Measurements from ENCODE around the gene LETM1. TPM values are rescaled to one million over a fixed set of nuclear protein-coding genes. Genes with fewer than 3 reads are reported as not detected.

LETM1 gene
- total RNA-seq, 2 experiments from 2014 or later: 58.3 to 66.8 TPM

DNA sequence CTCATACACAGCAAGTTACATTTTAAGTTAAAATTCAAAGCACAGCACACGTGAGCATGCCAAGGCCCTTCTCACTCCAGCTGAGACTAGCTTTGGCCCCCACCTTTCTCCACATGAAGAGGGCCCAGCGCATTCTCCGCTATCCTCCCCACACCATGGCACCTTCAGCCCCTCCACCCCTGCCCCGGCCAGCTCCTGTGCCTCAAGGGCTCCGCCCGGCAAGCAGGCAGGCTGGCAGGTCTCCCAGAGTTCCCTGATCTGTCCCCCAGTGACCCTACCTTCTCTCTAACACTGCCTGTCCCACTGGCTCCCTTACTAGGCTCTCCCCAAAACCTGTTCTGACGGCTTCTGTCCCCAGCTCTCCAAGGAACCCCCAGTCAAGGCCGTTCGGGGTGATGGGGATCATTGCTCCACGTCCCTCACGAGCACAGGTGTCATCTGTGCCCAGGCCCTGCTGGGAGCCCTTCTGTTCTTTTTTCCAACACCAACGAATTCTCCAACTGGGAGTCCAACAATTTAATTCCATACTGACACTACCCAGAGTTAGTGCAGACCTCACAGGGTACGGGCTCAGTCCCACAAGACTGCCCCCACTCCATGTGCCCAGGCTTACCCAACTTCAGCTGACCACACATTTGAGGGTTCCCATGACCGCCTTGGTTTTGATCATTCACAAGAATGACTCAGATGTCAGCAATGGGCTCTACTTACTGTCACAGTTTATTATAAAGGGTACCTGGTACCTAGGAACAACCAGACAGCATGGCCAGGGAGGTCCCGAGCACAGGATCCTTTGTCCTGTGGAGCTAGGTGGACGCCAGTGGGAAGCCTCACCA, 4.2 kb downstream of the LETM1 start:
- Histone ChIP-seq H3K79me2 (ENCODE audit: insufficient read depth, low read depth, low read length) (peaks cover 38% of the 10 kb centered on the region; the same call in 1 of the 2 replicates), H3K9me2 (ENCODE audit: insufficient read depth, low read length) (no peaks in the 10 kb centered on the region), H3K36me3 (ENCODE audit: insufficient read depth, low read length) (peaks cover 32% of the 10 kb centered on the region), H3K27ac (ENCODE audit: low read depth, low read length, poor library complexity, severe bottlenecking) (no peak overlapping the region), H3K4me2 (ENCODE audit: low read length) (no peak overlapping the region), H3K4me3 (ENCODE audit: low read depth, low read length, poor library complexity, severe bottlenecking) (no peak overlapping the region), H2AFZ (ENCODE audit: low read length) (no peak overlapping the region), H3K4me1 (ENCODE audit: insufficient read depth, low read length, poor library complexity, severe bottlenecking) (peaks cover 8% of the 10 kb centered on the region), H3K9me3 (ENCODE audit: low read length) (no peaks in the 10 kb centered on the region), H4K20me1 (ENCODE audit: insufficient read depth, low read length) (no peaks in the 10 kb centered on the region)
- CTCF ChIA-PET (ENCODE audit: unreplicated experiment): no interaction called here
- intact Hi-C loops (cut with micrococcal nuclease; ENCODE audit: unreplicated experiment): no loop called here
- no peak for DNase-seq (ENCODE audit: low spot score)
- no TSS peak for BruUV-seq (replicated peaks)
- TF ChIP-seq EZH2phosphoT487 (IDR thresholded peaks at IDR 0.05; ENCODE audit: borderline replicate concordance, low read depth, low read length): no peak
- TF ChIP-seq, protein P1, sequence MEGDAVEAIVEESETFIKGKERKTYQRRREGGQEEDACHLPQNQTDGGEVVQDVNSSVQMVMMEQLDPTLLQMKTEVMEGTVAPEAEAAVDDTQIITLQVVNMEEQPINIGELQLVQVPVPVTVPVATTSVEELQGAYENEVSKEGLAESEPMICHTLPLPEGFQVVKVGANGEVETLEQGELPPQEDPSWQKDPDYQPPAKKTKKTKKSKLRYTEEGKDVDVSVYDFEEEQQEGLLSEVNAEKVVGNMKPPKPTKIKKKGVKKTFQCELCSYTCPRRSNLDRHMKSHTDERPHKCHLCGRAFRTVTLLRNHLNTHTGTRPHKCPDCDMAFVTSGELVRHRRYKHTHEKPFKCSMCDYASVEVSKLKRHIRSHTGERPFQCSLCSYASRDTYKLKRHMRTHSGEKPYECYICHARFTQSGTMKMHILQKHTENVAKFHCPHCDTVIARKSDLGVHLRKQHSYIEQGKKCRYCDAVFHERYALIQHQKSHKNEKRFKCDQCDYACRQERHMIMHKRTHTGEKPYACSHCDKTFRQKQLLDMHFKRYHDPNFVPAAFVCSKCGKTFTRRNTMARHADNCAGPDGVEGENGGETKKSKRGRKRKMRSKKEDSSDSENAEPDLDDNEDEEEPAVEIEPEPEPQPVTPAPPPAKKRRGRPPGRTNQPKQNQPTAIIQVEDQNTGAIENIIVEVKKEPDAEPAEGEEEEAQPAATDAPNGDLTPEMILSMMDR (conservative IDR thresholded peaks at IDR 0.05; ENCODE audit: low read length): no peak
- POLR2A ChIA-PET: interaction anchor here (0.7 kb wide), 1 partner anchor 56 kb away, joined by 3 read pairs; no protein-coding TSS in a partner anchor

- BruUV-seq (replicated peaks): no TSS peak
- peaks cover 39% of the 10 kb centered on the region for H3K36me3 ChIP-seq (ENCODE audit: insufficient read depth, low read length)
- no peaks in the 10 kb centered on the region for H3K9me2 ChIP-seq (ENCODE audit: insufficient read depth, low read length)
- H3K4me2 ChIP-seq (ENCODE audit: low read length): no peak overlapping the region
- intact Hi-C loops (cut with micrococcal nuclease; ENCODE audit: unreplicated experiment): no loop called here
- no peaks in the 10 kb centered on the region for H4K20me1 ChIP-seq (ENCODE audit: insufficient read depth, low read length)
- DNase-seq (ENCODE audit: low spot score): no peak
- peaks cover 38% of the 10 kb centered on the region; the same call in 1 of the 2 replicates for H3K79me2 ChIP-seq (ENCODE audit: insufficient read depth, low read depth, low read length)
- no peak overlapping the region for H2AFZ ChIP-seq (ENCODE audit: low read length)
- ChIA-PET CTCF (ENCODE audit: unreplicated experiment) (no interaction called here), POLR2A (no interaction called here)
- no peak for TF ChIP-seq EZH2phosphoT487 (IDR thresholded peaks at IDR 0.05; ENCODE audit: borderline replicate concordance, low read depth, low read length)
- TF ChIP-seq, protein P1 (conservative IDR thresholded peaks at IDR 0.05; ENCODE audit: low read length): no peak
- no peak overlapping the region for H3K27ac ChIP-seq (ENCODE audit: low read depth, low read length, poor library complexity, severe bottlenecking)
- H3K4me3 ChIP-seq (ENCODE audit: low read depth, low read length, poor library complexity, severe bottlenecking): no peak overlapping the region
- no peaks in the 10 kb centered on the region for H3K9me3 ChIP-seq (ENCODE audit: low read length)
- H3K4me1 ChIP-seq (ENCODE audit: insufficient read depth, low read length, poor library complexity, severe bottlenecking): peaks cover 7% of the 10 kb centered on the region
These were observed 4.8 kb downstream of the LETM1 start for GRCh38 chr4:1851160-1851559.

DNA sequence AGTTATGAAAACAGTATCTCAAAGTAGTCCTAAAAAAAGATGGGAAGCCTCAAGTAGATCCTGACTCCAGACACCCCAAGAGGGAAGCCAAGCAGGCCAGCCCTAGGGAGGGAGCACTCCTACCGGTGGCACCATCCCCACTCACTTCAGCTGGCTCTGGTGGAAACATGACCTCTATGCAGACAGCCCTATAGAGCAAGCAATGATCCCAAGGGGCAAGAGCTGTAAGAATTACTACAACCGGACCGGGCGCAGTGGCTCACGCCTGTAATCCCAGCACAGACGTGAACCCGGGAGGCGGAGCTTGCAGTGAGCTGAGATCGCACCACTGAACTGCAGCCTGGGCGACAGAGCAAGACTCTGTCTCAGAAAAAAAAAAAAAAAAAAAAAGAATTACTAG, 5.7 kb downstream of the LETM1 start:
- no peaks in the 10 kb centered on the region for H4K20me1 ChIP-seq (ENCODE audit: insufficient read depth, low read length)
- H3K4me2 ChIP-seq (ENCODE audit: low read length): no peak overlapping the region; the same call in 1 of the 2 replicates
- intact Hi-C loops (cut with micrococcal nuclease; ENCODE audit: unreplicated experiment): no loop called here
- H3K79me2 ChIP-seq (ENCODE audit: insufficient read depth, low read depth, low read length): peaks cover 35% of the 10 kb centered on the region; the same call in 1 of the 2 replicates
- DNase-seq (ENCODE audit: low spot score): no peak
- ChIA-PET POLR2A (no interaction called here), CTCF (ENCODE audit: unreplicated experiment) (interaction anchor here (0.6 kb wide), 1 partner anchor 129 kb away, joined by 4 read pairs; the partner anchor contains the start of gene TMEM129)
- no TSS peak for BruUV-seq (replicated peaks)
- TF ChIP-seq EZH2phosphoT487 (IDR thresholded peaks at IDR 0.05; ENCODE audit: borderline replicate concordance, low read depth, low read length): no peak
- TF ChIP-seq, protein P1 (conservative IDR thresholded peaks at IDR 0.05; ENCODE audit: low read length): no peak
- no peak overlapping the region for H2AFZ ChIP-seq (ENCODE audit: low read length)
- no peaks in the 10 kb centered on the region for H3K9me3 ChIP-seq (ENCODE audit: low read length)
- peaks cover 7% of the 10 kb centered on the region for H3K4me1 ChIP-seq (ENCODE audit: insufficient read depth, low read length, poor library complexity, severe bottlenecking)
- no peak overlapping the region for H3K27ac ChIP-seq (ENCODE audit: low read depth, low read length, poor library complexity, severe bottlenecking)
- no peak overlapping the region for H3K4me3 ChIP-seq (ENCODE audit: low read depth, low read length, poor library complexity, severe bottlenecking)
- H3K9me2 ChIP-seq (ENCODE audit: insufficient read depth, low read length): no peaks in the 10 kb centered on the region
- H3K36me3 ChIP-seq (ENCODE audit: insufficient read depth, low read length): peaks cover 46% of the 10 kb centered on the region

All from OCI-LY7 (cell line).